ENCODE measurements around the gene AFG1L.
"Not testable (repeated sequence)": the region's sequence is repeated elsewhere in the genome, so short reads cannot be mapped to it uniquely, and the experiment has no call there.

Gene AFG1L

GRCh38 chr6:108291091-108291490 is 3.8 kb upstream of the AFG1L start:
- DNase-seq, result no peak

DNA sequence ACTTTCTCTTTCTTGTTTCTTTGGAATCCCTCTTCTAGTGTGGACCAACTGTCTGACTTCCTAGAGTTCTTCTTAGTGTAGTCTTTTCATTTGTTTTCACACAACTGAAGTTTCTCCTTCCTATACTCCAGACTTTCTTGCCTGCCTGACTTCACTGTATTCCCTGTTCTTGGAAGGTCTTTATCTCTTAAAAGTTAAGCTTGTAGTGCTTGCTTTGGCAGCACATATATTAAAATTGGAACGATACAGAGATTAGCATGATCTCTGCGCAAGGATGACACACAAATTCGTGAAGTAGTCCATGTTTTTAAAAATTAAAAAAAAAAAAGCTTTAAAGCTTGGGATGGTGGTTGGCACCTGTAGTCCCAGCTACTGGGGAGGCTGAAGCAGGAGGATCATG is 2.3 kb upstream of the AFG1L start:
- DNase-seq, result not testable (repeated sequence)

DNA sequence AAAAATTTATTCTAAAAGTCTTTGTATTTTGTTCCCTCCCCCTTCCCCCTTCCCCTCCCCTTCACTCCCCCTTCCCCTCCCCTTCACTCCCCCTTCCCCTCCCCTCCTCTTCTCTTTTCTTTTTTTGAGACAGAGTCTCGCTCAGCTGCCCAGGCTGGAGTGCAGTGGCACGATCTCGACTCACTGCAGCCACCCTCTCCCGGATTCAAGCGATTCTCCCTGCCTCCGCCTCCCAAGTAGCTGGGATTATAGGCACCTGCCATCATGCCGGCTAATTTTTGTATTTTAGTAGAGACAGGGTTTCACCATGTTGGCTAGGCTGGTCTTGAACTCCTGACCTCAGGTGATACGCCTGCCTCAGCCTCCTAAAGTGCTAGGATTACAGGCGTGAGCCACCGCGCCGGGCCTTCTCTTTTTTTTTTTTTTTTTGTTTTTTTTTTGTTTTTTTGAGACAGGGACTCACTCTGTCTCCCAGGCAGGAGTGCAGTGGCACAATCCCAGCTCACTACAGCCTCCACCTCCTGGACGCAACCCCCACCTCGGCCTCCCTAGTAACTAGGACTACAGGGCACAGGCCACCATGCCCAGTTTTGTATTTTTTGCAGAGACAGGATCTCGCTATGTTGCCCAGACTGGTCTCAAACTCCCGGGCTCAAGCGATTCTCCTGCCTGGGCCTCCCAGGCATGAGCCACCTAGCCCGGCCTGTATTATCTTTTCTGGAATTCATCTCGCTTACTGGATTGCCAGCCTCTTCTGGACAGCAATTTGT is 1.1 kb upstream of the AFG1L start:
- DNase-seq, result no peak

GRCh38 chr6:108294297-108294726 is 542 bp upstream of the AFG1L start:
- no peak for DNase-seq

DNA sequence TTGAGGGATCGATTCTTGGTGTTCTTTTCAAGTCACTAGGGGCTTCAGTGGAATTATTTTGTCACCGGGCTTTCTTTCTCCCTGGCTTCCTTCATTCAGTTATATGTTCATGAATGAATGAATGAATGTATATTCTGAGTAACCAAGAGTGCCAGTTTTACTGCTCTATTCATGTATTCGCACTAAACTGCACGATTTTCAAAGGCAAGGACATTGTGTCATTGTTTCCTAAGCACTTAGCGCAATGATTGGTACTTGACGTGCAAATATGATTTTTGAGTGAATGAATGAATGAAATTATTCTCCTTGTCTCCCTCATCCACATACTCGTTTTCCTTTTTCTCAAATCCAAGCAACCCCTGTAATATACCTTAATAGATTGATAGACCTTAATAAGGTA is 822 bp downstream of the AFG1L start:
- no peak for DNase-seq

DNA sequence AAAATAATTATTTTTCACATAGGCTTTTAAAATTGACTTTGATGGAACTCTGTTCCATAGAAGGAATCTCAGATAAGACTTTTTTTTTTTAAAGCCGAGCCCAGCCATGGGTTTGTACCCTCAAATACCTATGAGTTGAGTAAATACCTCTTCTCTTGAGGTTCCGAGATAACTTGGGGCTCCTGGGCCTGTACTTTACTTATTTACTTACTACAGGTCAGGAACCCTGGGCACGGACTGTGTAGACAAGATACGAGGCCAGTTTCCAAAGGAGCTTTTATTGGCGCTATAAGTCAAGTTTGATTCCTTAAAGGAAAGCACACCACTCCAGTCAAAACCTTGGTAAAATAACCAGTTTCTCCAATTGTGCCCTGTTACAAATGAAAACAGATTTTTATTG is 7.5 kb downstream of the AFG1L start:
- no peak for DNase-seq

DNA sequence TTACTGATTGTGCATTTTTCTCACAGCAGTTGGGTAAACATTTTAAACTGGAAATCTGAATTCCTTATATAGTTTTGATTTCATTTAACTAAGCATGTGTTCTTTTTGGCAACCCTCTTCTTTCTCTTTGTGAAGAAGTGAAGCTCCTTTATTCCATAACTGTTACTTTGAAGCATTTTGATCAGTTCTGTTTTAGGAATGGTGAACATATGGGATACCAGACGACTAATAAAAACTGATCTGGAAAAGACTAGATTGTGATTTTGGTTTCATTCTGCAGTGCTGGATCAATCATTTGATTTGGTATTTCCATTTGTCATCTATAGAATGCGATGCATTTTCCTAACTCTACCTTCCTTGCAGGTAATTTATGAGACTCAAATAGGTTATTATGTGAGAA is 9.8 kb downstream of the AFG1L start:
- DNase-seq, result no peak

DNA sequence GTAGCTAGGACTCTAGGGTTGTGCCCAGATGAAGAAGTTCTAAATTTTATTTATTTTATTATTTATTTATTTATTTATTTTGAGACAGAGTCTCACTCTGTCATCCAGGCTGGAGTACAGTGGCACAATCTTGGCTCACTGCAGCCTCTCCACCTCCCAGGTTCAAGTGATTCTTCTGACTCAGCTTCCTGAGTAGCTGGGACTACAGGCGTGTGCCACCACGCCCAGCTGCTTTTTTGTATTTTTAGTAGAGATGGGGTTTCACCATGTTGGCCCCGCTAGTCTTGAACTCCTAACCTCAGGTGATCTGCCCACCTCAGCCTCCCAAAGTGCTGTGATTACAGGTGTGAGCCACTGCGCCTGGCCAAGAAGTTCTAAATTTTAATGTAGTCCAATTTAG is 13.8 kb downstream of the AFG1L start:
- not testable (repeated sequence) for DNase-seq

GRCh38 chr6:108309844-108310243 is 15.0 kb downstream of the AFG1L start:
- no peak for DNase-seq

DNA sequence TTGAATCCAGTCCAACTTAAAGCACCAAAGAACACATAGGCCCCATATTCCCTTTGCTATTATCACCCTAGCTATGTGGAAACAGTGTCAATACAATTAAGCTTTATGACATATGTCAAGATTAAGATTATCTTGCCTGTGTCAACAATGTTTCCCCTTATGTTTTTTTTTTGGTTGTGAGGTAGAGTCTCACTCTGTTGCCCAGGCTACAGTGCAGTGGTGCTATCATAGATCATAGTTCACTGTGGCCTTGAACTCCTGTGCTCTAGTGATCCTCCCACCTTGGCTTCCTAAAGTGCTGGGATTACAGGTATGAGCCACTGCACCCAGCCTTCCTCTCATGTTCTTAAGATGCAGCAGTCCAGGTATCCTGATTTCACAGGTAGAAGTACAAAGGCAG is 17.8 kb downstream of the AFG1L start:
- no peak for DNase-seq

DNA sequence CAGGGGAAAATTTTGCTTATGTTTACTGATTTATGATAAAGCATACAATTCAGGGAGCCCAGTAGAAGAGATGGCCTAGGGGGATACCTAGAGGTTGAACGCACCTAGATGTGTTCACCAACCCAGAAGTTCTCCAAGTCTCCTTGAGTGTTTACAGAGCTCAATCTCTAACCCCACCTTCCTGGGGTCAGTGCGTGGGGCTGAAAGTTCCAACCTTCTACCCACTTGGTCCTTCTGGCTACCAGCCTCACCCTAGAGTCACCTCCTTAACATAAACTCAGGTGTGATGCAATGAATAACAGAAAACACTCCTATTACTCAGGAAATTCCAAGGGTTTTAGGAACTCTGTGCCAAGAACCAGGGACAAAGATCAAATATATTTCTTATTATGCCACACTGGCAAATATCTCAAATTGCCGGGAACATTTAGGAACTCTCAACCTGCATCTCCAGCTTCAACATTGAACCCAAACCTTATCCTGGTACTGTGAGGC is 26.4 kb downstream of the AFG1L start:
- DNase-seq, result no peak

GRCh38 chr6:108322728-108323127 is 27.9 kb downstream of the AFG1L start:
- DNase-seq, result no peak

DNA sequence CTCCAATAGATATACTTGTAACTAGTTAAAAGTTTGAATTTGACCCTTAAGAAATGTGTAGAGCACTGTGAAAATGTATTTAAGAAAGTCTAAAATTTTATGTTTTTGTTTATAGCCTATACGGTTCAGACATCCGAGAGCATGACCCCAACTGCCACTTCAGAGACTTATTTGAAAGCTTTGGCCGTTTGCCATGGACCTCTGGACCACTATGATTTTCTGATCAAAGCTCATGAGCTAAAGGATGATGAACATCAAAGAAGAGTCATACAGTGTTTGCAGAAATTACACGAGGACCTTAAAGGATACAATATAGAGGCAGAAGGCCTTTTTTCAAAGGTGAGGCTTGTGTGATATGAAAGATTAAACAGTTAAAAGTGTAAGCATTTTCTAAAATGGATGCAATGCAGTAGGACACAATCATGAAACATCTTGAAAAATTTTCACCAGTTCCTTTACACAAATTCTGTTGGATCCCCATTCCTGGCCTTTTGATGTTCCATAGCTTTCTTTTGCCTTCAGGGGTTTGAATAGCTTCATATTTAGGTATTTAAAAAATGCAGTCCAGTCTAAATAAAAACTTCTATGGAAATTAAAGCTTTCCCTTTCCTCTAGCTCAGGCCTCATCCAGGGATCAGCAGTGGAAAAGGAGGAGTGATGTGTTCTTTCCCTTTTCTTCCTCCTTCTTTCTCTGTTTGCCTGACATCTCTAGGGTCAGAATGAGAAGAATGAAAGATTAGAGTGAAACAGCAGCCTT is 29.0 kb downstream of the AFG1L start:
- DNase-seq, result no peak

- DNase-seq, result not testable (repeated sequence)
Observed at GRCh38 chr6:108330221-108330785, 35.4 kb downstream of the AFG1L start.

- no peak for DNase-seq
Observed at GRCh38 chr6:108330806-108331205, 36.0 kb downstream of the AFG1L start.

GRCh38 chr6:108331982-108332381 is 37.1 kb downstream of the AFG1L start:
- no peak for DNase-seq

DNA sequence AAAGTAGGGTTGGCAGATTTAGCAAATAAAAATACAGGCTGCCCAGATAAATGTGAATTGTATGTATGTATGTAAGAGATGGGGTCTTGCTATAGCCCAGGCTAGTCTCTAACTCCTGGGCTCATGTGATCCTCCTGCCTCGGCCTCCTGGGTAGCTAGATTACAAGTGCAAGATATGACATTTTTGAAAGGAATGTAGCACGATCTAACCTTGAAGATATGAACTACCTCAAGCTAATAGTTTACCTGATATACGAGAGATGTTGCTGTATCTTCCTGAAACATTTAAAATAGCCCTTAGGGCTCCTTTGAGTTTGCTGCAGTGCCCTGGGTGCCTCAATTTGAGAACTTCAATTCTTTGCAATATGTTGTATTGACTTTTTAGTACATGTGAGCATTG is 42.1 kb downstream of the AFG1L start:
- no peak for DNase-seq

- no peak for DNase-seq
Observed at GRCh38 chr6:108337721-108338120, 42.9 kb downstream of the AFG1L start.

DNA sequence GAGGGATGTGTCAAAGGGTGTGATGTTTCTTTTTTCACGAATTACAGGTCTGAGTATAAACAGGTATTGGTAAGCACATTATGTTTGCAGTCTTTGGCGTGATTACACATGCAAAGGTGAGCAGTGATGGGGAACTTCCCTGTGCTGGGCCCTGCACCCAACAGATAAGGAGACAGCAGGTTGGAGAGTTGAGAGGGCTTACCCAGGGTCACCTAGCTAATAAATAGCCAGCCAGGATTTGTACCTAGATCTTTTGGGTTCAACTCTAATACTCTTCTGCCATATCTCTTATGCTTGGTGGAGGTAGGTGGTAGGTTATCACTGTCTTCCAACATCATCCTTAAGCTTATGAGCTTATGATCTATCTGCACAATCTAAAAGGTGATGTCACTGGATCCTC is 46.5 kb downstream of the AFG1L start:
- DNase-seq, result no peak

DNA sequence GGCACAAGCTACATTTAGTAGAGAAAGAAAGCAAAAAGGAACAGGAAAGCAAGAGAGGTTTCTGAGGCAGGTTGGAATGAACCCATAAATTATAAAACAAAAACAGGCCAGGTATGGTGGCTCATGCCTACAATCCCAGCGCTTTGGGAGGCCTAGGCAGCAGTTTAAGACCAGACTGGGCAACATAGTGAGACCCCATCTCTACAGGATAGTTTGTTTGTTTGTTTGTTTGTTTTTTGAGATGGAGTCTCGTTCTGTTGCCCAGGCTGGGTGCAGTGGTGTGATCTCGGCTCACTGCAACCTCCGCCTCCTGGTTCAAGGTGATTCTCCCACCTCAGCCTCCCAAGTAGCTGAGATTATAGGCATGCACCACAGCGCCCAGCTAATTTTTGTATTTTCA is 49.0 kb downstream of the AFG1L start:
- DNase-seq, result no peak

DNA sequence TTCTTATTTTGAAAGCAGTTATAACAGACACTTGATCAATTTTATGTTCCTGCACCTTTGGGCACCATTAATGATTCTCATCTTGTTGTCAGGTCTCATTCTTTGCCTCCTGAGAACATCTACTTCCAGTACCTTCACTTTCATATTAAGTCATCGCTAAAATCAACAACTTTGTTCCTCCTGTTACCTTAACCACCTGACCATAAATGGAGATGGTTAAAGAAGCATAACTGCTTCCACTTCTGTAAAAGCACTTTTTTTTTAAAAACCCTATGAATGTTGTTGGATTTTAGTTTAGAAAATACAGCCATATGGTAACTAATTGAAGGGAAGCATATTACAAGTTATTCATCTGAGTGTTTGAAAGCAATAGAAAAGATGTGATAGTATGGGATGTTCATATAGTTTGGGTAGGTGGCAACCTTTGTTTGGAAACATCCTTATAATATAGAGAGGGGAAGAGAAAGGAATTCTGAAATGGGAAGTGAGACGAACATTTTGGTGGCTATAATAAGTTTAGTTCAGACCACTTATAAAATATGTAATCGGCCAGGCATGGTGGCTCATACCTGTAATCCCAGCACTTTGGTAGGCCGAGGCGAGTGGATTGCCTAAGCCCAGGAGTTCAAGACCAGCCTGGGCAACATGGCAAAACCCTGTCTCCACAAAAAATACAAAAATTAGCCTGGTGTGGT is 53.9 kb downstream of the AFG1L start:
- no peak for DNase-seq

GRCh38 chr6:108350528-108350927 is 55.7 kb downstream of the AFG1L start:
- no peak for DNase-seq

GRCh38 chr6:108353853-108354252 is 59.0 kb downstream of the AFG1L start:
- no peak for DNase-seq
